Choroid plexus epithelial cell (primary cell): Measurements from ENCODE around the gene ARHGEF25.
A peak's percentile ranks its signal among the peaks of the same experiment; 100 is the strongest.
"Not testable (repeated sequence)": the region's sequence is repeated elsewhere in the genome, so short reads cannot be mapped to it uniquely, and the experiment has no call there.

Experiments used
- DNase-seq: peaks from one replicate; pipeline ENCODE4 v3.0.0-alpha.2; 2010; ENCODE audit warnings: low read depth
- H3K4me3 ChIP-seq: 2 replicates; pipeline ENCODE4 v1.5.1; 2011; ENCODE audit warnings: low read depth, mild to moderate bottlenecking, control low read depth, low read length, moderate library complexity
- TF ChIP-seq, protein P1 (sequence below): conservative IDR thresholded peaks from 2 replicates; pipeline ENCODE4 v1.5.1; 2011; ENCODE audit warnings: low read depth, mild to moderate bottlenecking, control low read depth, inconsistent platforms, low read length, moderate library complexity

ARHGEF25 gene

DNA sequence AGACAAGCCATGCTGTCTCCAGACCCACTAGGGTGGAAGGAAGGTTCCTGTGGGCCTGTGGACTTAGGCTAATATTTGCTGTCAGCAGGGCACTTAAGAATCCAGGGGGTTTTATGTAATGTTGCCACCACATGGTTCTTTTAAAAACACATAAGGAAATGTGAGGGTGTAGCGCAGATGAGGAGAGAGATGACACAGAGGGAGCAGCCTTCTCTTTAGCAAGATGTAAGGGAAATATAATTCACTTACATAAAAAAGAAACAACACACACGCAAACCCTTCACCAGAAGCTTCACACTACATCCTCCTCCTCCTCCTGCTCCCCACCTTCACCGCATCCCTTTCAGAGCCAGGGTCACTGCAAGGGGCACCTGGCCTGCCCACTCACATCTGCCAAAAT lies 25.1 kb upstream of the ARHGEF25 start:
- no peak overlapping the region for H3K4me3 ChIP-seq
- TF ChIP-seq, protein P1, sequence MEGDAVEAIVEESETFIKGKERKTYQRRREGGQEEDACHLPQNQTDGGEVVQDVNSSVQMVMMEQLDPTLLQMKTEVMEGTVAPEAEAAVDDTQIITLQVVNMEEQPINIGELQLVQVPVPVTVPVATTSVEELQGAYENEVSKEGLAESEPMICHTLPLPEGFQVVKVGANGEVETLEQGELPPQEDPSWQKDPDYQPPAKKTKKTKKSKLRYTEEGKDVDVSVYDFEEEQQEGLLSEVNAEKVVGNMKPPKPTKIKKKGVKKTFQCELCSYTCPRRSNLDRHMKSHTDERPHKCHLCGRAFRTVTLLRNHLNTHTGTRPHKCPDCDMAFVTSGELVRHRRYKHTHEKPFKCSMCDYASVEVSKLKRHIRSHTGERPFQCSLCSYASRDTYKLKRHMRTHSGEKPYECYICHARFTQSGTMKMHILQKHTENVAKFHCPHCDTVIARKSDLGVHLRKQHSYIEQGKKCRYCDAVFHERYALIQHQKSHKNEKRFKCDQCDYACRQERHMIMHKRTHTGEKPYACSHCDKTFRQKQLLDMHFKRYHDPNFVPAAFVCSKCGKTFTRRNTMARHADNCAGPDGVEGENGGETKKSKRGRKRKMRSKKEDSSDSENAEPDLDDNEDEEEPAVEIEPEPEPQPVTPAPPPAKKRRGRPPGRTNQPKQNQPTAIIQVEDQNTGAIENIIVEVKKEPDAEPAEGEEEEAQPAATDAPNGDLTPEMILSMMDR = no peak
- no peak for DNase-seq

DNA sequence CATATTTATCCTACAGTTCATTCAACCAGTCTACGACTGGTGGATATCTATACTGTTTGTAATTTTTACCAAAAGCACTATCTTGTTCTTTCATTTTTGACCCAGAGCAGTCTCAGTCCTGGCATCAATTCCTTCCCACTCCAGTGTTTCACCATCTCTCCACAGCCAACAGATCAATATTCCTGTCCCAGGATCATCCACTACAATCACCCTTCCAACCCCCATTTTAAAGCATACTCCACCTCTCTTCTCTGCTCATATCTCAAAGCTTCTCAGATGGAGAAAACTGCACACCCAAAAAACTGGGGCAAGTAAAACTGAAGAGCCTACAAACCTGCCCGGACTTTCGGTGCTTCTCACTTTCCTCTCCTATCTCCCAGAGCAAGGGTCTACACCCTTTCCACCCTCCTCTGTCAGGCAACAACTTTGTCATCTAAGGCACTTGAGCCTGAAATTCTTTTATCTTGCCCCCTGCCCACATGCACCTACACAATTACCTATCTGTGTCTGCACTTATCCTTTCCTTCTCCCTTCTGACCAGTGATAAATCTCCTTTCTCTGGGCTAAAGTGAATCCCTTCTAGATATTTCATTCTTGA lies 24.3 kb upstream of the ARHGEF25 start:
- DNase-seq = no peak
- TF ChIP-seq, protein P1 = no peak
- no peak overlapping the region for H3K4me3 ChIP-seq

DNA sequence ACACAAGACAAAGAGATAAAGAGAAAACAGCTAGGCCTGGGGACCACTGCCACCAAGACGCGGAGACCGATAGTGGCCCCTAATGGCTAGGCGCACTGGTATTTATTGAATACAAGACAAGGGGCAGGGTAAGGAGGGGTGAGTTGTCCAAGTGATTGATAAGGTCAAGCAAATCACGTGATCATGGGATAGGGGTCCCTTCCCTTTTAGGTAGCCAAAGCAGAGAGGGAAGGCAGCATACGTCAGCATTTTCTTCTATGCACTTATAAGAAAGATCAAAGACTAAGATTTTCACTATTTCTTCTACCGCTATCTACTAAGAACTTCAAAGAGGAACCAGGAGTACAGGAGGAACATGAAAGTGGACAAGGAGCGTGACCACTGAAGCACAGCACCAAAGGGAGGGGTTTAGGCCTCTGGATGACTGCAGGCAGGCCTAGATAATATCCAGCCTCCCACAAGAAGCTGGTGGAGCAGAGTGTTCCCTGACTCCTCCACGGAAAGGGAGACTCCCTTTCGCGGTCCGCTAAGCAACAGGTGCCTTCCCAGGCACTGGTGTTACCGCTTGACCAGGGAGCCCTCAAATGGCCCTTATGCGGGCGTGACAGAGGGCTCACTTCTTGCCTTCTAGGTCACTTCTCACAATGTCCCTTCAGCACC lies 22.2 kb upstream of the ARHGEF25 start:
- DNase-seq, H3K4me3 ChIP-seq: not testable (repeated sequence)

DNA sequence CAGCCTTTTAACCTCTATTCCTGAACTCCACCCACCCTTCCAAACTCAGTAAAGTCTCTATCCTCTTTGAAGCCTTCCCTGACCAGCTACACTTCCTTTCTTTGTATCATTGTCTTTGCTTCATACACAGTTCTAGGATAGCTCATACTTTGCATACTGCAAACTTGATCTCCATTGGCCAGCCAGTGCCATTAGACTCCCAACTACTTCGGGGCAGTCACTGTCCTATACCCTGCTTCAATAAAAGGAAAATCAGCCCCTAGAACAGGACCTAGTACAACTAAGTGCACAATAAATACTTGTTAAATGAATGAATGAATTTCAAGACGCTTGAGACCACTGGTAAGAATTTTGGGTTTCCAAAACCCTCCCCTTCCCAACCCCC lies 20.8 kb upstream of the ARHGEF25 start:
- H3K4me3 ChIP-seq = peak overlapping the region; percentile 89
- TF ChIP-seq, protein P1 = no peak
- DNase-seq = no peak

DNA sequence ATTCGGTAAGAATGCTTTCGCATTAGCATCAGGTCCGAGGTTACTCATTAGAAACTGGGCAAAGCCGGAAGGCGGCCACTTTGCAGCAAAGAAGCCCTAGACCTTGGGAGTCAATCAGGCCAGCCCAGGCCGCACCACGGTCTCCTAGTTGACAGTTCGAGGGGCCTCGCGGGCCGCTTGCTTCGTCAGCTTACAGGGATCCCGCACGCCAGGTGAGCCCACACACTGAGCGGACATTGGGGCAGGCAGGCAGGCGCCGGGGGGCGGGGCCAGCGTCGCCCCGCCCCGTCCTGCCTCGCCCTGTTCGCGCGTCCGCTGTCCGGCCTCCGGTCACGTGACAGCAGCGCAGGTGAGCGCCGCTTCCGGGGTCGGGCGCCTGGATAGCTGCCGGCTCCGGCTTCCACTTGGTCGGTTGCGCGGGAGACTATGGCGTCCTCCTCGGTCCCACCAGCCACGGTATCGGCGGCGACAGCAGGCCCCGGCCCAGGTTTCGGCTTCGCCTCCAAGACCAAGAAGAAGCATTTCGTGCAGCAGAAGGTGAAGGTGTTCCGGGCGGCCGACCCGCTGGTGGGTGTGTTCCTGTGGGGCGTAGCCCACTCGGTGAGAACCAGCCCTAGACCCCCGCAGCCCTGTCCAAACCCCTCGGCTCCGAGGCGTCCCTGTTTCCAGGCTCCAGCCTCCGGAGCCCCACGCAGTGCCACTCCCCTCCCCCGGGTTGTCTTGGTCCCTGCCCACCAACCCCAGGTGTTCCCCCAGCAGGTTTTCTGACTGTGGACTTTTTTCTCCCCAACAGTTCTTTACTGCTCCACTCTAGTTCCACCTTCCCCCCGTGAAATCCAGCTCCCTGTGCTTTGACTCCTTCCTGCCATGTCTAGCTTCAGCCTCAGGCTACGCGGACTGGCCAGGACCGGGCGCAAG lies 20.1 kb upstream of the ARHGEF25 start, which contains the start of gene PIP4K2C:
TSS of gene PIP4K2C (plus strand) at position 329 of the 918 bp plus-strand sequence. CDS start at position 427, 98 bp downstream.
- TF ChIP-seq, protein P1 = no peak
- H3K4me3 ChIP-seq = peak within 1 kb of the TSS; percentile 89
- DNase-seq = peak; percentile 54

DNA sequence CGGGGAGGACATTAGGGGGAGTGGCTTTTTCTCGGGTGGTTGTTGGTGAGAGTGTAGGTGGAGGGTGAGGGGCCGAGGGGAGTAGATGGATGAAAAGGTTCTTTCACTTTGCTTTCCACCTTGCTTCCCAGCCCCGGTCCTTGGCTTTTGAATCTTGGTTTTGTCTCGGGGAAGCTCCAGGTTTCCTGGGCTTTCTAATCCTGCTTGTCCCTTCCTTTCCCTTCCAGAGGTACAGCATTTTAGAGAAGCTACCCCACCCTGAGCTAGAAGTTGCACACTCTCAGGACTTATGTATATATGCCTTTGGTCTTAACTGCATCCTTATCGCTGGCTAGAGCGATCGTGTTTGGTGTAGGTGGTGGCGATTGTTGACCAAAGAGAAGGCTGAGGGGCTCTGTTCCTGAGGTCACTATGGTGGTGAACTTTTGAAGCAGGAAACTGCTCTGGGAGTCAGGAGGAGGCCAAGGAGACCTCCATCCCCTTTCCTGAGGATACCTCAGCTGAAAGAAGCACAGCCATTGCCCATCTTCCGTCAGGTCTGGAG lies 19.4 kb upstream of the ARHGEF25 start:
- H3K4me3 ChIP-seq = peak overlapping the region; percentile 89
- TF ChIP-seq, protein P1 = no peak

More for the DNA sequence above, 19.4 kb upstream of the ARHGEF25 start:
- no peak for DNase-seq
